HG03439 (cell line): ENCODE data around the gene PNN.

ENCODE experiments used
- ATAC-seq: cut with Tn5 transposase; IDR thresholded peaks from one replicate; pipeline ENCODE4 v1.9.1; 2021; ENCODE audit warnings: mild to moderate bottlenecking, moderate library complexity; ENCODE audit not compliant: unreplicated experiment

Gene PNN

DNA sequence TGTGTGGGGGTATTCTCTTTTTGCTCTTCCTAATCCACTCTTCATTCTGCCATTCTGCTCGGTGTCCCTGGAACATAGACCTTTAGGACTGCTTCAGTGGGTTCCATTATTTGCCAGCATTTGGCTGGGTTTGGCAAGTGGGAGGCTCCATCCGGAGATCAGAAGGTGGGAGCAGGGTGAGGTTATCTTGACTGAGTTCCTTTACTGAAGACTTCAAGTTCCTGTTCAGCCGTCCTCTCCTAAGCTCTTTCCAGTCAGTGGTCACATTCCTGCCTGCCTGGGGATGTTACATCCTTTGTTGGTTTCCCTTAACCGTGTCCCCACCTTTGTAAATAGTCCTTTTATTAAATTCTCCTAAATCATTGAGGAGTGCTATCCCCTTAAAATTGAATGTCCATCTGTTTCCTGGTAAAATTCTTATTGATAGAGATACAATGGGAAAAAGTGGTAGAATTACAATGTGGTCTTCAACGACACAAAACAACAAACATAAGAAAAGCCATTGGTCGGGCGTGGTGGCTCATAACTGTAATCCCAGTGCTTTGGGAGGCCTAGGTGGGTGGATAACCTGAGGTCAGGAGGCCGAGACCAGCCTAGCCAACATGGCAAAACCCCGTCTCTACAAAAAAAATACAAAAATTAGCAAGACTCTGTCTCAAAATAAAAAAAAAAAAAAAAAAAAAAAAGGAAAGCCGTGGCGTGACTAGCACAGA lies 53.6 kb downstream of the PNN start:
- ATAC-seq: no peak

DNA sequence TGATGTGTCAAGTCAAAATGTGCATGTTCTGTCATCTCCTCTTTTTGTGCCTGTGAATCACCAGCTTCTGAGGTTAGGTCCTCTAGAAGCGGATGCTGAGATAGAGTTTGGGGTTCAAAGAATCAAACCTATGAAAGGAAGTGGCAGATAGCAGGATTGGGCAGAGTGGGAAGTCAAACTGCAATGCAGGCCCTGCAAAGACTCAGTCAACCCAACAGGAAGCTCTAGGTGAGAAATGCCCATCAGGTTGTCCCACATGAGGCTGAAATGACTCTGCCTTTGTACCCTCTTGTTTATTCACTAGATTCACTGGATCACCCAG lies 54.1 kb downstream of the PNN start:
- peak; percentile 77 for ATAC-seq

DNA sequence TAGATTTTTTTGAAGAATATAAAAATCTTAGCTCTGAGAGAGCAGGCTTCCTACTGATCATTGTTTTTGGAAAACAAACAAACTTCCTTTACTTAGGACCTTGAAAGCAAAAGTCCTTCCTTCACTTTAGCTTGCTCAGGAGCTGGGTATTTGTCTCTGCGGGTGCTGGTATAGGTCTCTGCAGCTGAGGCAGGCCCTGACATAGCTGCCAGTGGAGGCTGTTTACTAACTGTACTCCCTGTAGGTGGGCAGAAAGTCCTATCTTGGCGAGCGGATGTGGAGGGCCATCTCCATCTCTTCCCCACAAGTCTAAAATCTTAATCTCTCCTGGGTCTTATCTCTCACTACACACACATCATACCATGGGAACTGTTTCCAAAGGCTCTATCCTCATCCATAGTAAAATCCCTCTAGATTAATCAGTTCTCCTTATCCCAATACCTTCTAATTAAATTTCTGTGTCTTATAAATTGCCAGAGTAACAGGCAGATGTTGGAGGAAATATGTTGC lies 54.6 kb downstream of the PNN start:
- no peak for ATAC-seq

DNA sequence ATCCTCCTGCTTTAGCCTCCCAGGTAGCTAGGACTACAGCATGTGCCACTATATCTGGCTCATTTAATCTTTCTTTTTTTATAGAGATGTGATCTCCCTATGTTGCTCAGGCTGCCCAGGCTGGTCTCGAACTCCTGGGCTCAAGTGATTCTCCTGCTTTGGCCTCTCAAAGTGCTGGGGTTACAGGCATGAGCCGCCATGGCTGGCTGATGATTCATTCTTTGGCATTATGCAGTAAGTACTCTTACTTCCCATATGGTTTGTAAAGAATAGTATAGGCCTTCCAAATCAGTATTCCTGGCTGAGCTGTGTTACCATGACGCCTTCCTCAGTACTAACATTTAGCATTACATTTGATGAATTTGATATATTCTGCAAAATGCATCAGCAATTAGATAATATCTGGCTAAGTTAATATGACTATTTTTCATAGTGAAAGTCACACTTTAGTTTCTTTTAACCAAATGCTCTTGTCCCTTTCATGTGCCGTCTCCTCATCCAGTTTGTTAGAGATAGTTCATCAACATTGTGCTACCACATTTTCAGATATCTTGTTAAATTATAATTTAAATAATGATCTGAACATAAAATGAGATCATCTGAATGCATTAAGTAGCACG lies 55.5 kb downstream of the PNN start:
- no peak for ATAC-seq

DNA sequence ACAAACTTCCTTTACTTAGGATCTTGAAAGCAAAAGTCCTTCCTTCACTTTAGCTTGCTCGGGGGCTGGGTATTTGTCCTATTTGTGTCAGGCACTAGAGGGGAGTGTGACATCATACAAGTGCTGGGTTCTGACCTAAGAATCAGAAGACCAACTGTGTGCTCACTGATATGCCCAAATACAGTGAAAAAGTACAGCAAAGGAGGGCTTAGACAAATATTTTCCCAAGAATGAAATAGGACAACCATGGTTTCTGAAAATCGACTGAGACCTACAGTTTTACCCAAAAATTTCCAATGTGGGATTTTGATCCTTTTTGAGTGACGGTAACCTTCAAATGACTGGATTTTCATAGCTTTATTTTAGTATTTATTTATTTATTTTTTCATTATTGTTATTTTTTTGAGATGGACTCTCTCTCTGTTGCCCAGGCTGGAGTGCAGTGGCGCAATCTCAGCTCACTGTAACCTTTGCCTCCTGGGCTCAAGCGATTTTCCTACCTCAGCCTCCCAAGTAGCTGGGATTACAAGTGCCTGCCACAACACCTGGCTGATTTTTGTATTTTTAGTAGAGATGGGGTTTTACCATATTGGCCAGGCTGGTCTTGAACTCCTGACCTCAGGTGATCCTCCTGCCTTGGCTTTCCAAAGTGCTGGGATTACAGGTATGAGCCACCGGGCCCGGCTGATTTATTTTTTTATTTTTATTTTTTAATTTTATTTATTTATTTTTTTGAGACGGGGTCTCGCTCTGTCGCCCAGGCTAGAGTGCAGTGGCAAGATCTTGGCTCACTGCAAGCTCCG lies 56.9 kb downstream of the PNN start:
- ATAC-seq: peak; percentile 43
